22Rv1 (cell line): ENCODE results near the gene CCL13.

Source experiments
- CTCF ChIP-seq: fragments of 450-650 bp; IDR thresholded peaks from 2 replicates; pipeline ENCODE4 v1.5.1; 2017; ENCODE audit warnings: mild to moderate bottlenecking
- ZFX ChIP-seq: fragments of 450-650 bp; IDR thresholded peaks from 2 replicates; pipeline ENCODE4 v1.6.1; 2017; ENCODE audit warnings: antibody characterized with exemption, borderline replicate concordance

GRCh38 chr17:34370997-34371395 lies 14.7 kb downstream of the CCL13 start:
- TF ChIP-seq CTCF (no peak), ZFX (no peak)
